Uterus (tissue), 4 donors: ENCODE data around the gene OCLN. TPM values are rescaled to one million over a fixed set of nuclear protein-coding genes. Genes with fewer than 3 reads are reported as not detected.
"Not testable (repeated sequence)": the region's sequence is repeated elsewhere in the genome, so short reads cannot be mapped to it uniquely, and the experiment has no call there.

ENCODE experiments used
- DNase-seq, 2 donors: peaks; one replicate each; pipeline ENCODE4 v3.0.0-alpha.2; 2019 to 2020
- H3K27ac ChIP-seq, 2 donors: fragments of 200-600 bp; sonication (generic); 1 replicate in 1 of 2; 2 replicates in 1 of 2; pipeline ENCODE4 v1.5.1; 2016 to 2018
- H3K27me3 ChIP-seq, 2 donors: fragments of 200-600 bp; sonication (generic); one replicate each; pipeline ENCODE4 v1.5.1; 2018 to 2019; ENCODE audit warnings: control low read depth in 1 of 2
- H3K36me3 ChIP-seq, 2 donors: fragments of 200-600 bp; sonication (generic); one replicate each; pipeline ENCODE4 v1.5.1; 2019; ENCODE audit warnings: control low read depth in 1 of 2
- H3K4me1 ChIP-seq, 2 donors: fragments of 200-600 bp; sonication (generic); one replicate each; pipeline ENCODE4 v1.5.1; 2018 to 2019; ENCODE audit warnings: control low read depth in 1 of 2
- H3K4me3 ChIP-seq, 2 donors: fragments of 200-600 bp; sonication (generic); 1 replicate in 1 of 2; 2 replicates in 1 of 2; pipeline ENCODE4 v1.5.1; 2018 to 2019; ENCODE audit warnings: mild to moderate bottlenecking in 1 of 2
- H3K9me3 ChIP-seq, 2 donors: fragments of 200-600 bp; sonication (generic); one replicate each; pipeline ENCODE4 v1.5.1; 2019; ENCODE audit warnings: control low read depth in 1 of 2
- CTCF ChIP-seq, 4 experiments: fragments of 200-600 bp in 2 of 4; fragments of 450-650 bp in 2 of 4; sonication (generic) in 2 of 4; IDR thresholded peaks; one replicate each; pipeline ENCODE4 v1.5.1; 2016 to 2019; ENCODE audit warnings: antibody characterized with exemption in 4 of 4, mild to moderate bottlenecking in 2 of 4, moderate library complexity in 1 of 4
- POLR2A ChIP-seq, 2 donors: fragments of 450-650 bp; IDR thresholded peaks; one replicate each; pipeline ENCODE4 v1.6.1; 2016; ENCODE audit warnings: antibody characterized with exemption in 2 of 2, mild to moderate bottlenecking in 1 of 2, moderate library complexity in 1 of 2
- intact Hi-C: fragments of 100-400 bp; cut with DNase I; formaldehyde crosslinking; loops from one replicate; pipeline ENCODE4 v1.15.1; 2023; ENCODE audit warnings: low total_unique reads
- total RNA-seq, 4 donors: library from RNA; depleted of rRNA in 3 of 4; stranded (reverse); fragments of >200 nt in 3 of 4; gene quantifications; one replicate each; pipeline versions ENCODE4 v1.1.0 to v1.2.4, GENCODE V29; 2014 to 2023
- donor health status: DM: yes; HTN: yes; CAD: no.

Gene OCLN
- total RNA-seq, 4 donors from 2014 or later: 3.9 to 29.5 (median 7.8) TPM

GRCh38 chr5:69451941-69452647 lies 40.5 kb upstream of the OCLN start:
- Histone ChIP-seq H3K4me3 (no peak overlapping the region), H3K9me3 (no peaks in the 10 kb centered on the region), H3K27me3 (no peaks in the 10 kb centered on the region), H3K36me3 (no peaks in the 10 kb centered on the region), H3K4me1 (no peaks in the 10 kb centered on the region), H3K27ac (no peak overlapping the region)
- TF ChIP-seq POLR2A (IDR thresholded peaks at IDR 0.05) (no peak), CTCF (IDR thresholded peaks at IDR 0.05) (no peak)
- DNase-seq: no peak
- intact Hi-C loops: no loop called here

DNA sequence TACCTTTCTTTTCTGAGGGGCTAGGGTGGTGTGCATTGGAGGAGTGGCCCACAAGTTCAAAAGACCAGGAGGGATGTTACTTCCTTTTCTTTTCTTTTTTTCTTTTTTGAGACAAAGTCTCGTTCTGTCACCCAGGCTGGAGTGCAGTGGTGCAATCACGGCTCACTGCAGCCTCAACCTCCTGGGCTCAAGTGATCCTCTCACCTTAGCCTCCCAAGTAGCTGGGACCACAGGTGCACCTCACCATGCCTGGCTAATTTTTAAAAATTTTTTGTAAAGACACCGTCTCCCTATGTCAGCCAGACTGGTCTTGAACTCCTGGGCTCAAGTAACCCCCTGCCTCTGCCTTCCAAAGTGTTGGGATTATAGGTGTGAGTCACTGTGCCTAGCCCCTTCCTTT lies 39.1 kb upstream of the OCLN start:
- H3K4me1 ChIP-seq, H3K4me3 ChIP-seq, DNase-seq, H3K27me3 ChIP-seq, intact Hi-C loops, H3K9me3 ChIP-seq, H3K27ac ChIP-seq, H3K36me3 ChIP-seq: not testable (repeated sequence)

DNA sequence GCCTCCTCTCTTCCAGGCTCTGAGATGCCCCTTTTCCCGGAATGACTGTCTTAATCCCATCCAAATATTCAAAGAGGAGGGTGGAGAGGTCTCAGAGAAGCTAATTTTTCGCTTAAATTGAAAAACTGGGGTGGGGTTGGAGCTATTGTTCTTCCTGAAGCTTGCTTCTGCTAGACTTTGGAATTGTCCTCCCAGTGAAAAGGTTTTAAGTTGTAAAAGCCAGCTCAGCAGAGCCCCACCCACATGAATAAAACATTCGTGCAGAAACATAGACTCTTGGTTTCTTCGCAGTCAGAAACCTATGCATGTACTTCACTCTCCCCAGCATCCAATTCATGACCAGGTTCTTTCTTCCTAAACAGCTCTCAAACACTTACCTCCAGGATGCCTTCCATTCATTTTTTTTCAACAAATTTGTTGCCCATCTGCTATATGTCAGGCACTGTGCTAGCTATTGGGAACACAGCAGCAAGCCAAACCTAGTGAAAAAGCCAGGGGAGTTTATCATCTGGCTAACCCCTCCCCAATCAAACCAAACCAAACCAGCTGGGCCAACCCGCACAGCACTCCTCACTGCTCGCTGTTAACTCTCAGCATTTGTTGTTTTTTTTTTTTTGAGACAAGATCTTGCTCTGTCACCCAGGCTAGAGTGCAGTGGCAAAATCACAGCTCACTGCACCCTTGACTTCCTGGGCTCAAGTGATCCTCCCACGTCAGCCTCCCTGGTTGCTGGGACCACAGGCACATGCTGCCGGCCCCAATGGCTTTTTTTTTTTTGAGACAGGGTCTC lies 37.9 kb upstream of the OCLN start:
- H3K4me3 ChIP-seq: no peak overlapping the region
- no peak for DNase-seq
- no peak for TF ChIP-seq CTCF (IDR thresholded peaks at IDR 0.05)
- no peak for TF ChIP-seq POLR2A (IDR thresholded peaks at IDR 0.05)
- no peaks in the 10 kb centered on the region for H3K4me1 ChIP-seq
- intact Hi-C loops: no loop called here
- no peaks in the 10 kb centered on the region for H3K36me3 ChIP-seq
- no peaks in the 10 kb centered on the region for H3K9me3 ChIP-seq
- H3K27ac ChIP-seq: no peak overlapping the region
- H3K27me3 ChIP-seq: no peaks in the 10 kb centered on the region

DNA sequence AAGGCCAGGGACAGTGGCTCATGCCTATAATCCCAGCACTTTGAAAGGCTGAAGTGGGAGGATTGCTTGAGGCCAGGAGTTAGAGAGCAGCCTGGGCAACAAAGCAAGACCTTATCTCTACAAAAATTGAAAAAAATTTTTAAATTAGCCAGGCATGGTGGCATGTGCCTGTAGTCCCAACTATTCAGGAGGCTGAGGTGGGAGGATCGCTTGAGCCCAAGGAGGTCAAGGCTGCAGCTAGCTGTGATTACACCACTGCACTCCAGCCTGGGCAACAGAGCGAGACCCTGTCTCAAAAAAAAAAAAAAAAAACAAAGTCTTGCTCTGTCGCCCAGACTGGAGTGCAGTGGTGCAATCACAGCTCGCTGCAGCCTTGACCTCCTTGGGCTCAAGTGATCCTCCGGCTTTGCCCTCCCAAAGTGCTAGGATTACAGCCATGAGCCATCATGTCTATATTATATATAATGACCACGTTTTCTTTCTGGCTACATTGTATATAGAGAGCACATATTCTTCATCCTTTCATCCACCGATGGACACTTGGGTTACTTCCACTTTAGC lies 37.1 kb upstream of the OCLN start:
- H3K4me3 ChIP-seq, H3K36me3 ChIP-seq, H3K27me3 ChIP-seq, H3K9me3 ChIP-seq, H3K4me1 ChIP-seq, intact Hi-C loops, H3K27ac ChIP-seq, DNase-seq: not testable (repeated sequence)

DNA sequence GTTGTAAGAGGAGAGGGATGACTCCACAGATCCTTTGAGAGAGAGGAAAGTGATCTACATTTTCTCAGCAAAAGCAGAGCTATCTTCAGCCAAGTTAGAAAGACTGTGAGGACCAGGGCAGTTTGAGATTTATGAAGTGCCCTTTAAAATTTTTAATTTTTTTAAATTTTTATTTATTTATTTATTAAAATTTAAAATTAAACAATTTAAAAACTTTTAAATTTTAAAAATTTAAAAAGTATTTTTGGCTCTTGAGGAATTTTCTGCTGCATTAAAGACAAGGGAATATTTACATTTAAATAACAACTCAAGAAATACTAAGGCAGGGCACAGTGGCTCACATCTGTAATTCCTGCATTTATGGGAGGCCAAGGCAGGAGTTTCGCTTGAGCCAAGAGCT lies 30.4 kb upstream of the OCLN start:
- no peak for DNase-seq
- Histone ChIP-seq H3K36me3 (no peaks in the 10 kb centered on the region), H3K9me3 (no peaks in the 10 kb centered on the region), H3K27me3 (no peaks in the 10 kb centered on the region), H3K27ac (no peak overlapping the region), H3K4me1 (no peaks in the 10 kb centered on the region), H3K4me3 (no peak overlapping the region)
- intact Hi-C loops: no loop called here
- TF ChIP-seq POLR2A (IDR thresholded peaks at IDR 0.05): no peak
- TF ChIP-seq CTCF (IDR thresholded peaks at IDR 0.05): no peak

DNA sequence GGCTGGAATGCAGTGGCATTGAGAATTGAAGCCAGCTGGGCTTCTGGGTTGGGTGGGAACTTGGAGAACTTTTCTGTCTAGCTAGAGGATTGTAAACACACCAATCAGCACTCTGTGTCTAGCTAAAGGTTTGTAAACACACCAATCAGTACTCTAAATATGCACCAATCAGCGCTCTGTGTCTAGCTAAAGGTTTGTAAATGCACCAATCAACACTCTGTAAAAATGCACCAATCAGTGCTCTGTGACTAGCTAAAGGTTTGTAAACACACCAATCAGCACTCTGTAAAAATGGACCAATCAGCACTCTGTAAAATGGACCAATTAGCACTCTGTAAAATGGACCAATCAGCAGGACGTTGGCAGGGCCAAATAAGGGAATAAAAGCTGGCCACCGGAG lies 26.2 kb upstream of the OCLN start:
- DNase-seq, H3K27me3 ChIP-seq, H3K27ac ChIP-seq, H3K9me3 ChIP-seq, H3K4me3 ChIP-seq, H3K4me1 ChIP-seq, intact Hi-C loops, H3K36me3 ChIP-seq: not testable (repeated sequence)
